Left lung (tissue), 10 donors: ENCODE data around the gene RBPJL. TPM values are rescaled to one million over a fixed set of nuclear protein-coding genes. Genes with fewer than 3 reads are reported as not detected.

Experiments
- ATAC-seq: fragments of 200-7000 bp; cut with Tn5 transposase; one replicate; pipeline ENCODE4 v1.9.1; 2020; ENCODE audit warnings: moderate library complexity
- DNase-seq, 4 donors: peaks; one replicate each; pipeline ENCODE4 v3.0.0-alpha.2; 2013 to 2020
- H3K27ac ChIP-seq, 2 donors: fragments of 200-600 bp; sonication (generic) in 1 of 2; one replicate each; pipeline versions ENCODE4 v1.5.0 to v1.8.0; 2020 to 2021
- H3K27me3 ChIP-seq, 2 donors: fragments of 200-600 bp; sonication (generic) in 1 of 2; one replicate each; pipeline versions ENCODE4 v1.5.0 to v1.8.0; 2020 to 2021
- H3K36me3 ChIP-seq, 2 donors: fragments of 200-600 bp; sonication (generic) in 1 of 2; one replicate each; pipeline versions ENCODE4 v1.5.0 to v1.8.0; 2020 to 2021
- H3K4me1 ChIP-seq, 2 donors: fragments of 200-600 bp; one replicate each; pipeline ENCODE4 v1.8.0; 2021
- H3K4me3 ChIP-seq, 2 donors: fragments of 200-600 bp; sonication (generic) in 1 of 2; one replicate each; pipeline versions ENCODE4 v1.5.0 to v1.8.0; 2020 to 2021; ENCODE audit warnings: mild to moderate bottlenecking in 1 of 2
- H3K9me3 ChIP-seq, 2 donors: fragments of 200-600 bp; sonication (generic) in 1 of 2; one replicate each; pipeline versions ENCODE4 v1.5.0 to v1.8.0; 2020 to 2021
- CTCF ChIP-seq, 2 donors: fragments of 200-600 bp; sonication (generic) in 1 of 2; IDR thresholded peaks; one replicate each; pipeline versions ENCODE4 v1.5.0 to v1.8.0; 2021; ENCODE audit warnings: antibody characterized with exemption in 2 of 2
- intact Hi-C, 2 donors: fragments of 100-400 bp; cut with DNase I; formaldehyde crosslinking; loops; one replicate each; pipeline versions ENCODE4 v1.11.2 to v1.14.2; 2022
- polyA plus RNA-seq, 6 donors: library from polyadenylated mRNA; unstranded; fragments of 120-200 nt; gene quantifications; one replicate each; pipeline ENCODE4 v1.2.1, GENCODE V29; 2013; ENCODE audit not compliant: insufficient read length in 6 of 6
- total RNA-seq, 2 donors: library from RNA; stranded (reverse); fragmentation: NEBNext Ultra II Directional; extraction: Animal tissue kit (Norgen Biotek cat#: 25700); gene quantifications; one replicate each; pipeline ENCODE4 v1.2.1, GENCODE V29; 2021
- donor health status: DM: no; HTN: yes; CAD: no.
- donor health status: DM: no; HTN: no; CAD: no.

RBPJL gene
- total and polyA plus RNA-seq, 8 donors: not detected

- Histone ChIP-seq H3K9me3 (no peaks in the 10 kb centered on the region), H3K27ac (no peak overlapping the region), H3K4me3 (no peak overlapping the region), H3K36me3 (no peaks in the 10 kb centered on the region), H3K4me1 (peaks cover 0 to 14% of the 10 kb centered on the region in 2 donors), H3K27me3 (peaks cover 33 to 75% of the 10 kb centered on the region in 2 donors)
- ATAC-seq: no peak
- DNase-seq: no peak
- TF ChIP-seq CTCF (IDR thresholded peaks at IDR 0.05): no peak
- intact Hi-C loops: no loop called here
Observed at GRCh38 chr20:45307076-45307640, 518 bp downstream of the RBPJL start.

- DNase-seq: peak in 1 of 4 donors; percentile 88
- TF ChIP-seq CTCF (IDR thresholded peaks at IDR 0.05): no peak
- Histone ChIP-seq H3K4me3 (no peak within 1 kb of the TSS), H3K9me3 (no peaks in the 10 kb centered on the region), H3K36me3 (no peaks in the 10 kb centered on the region), H3K27me3 (peaks cover 38 to 75% of the 10 kb centered on the region in 2 donors), H3K27ac (no peak within 1 kb of the TSS), H3K4me1 (peaks cover 0 to 14% of the 10 kb centered on the region in 2 donors)
- intact Hi-C loops: no loop called here
- ATAC-seq: peak; percentile 78
Observed at GRCh38 chr20:45308117-45308778, 1.6 kb downstream of the RBPJL start, which contains the start of gene MATN4. Gene MATN4, minus strand, starts transcription at chr20:45308299. Its CDS starts 2,717 bp downstream, at chr20:45305582.

- Histone ChIP-seq H3K27ac (no peak overlapping the region), H3K9me3 (no peaks in the 10 kb centered on the region), H3K27me3 (peaks cover 34 to 75% of the 10 kb centered on the region in 2 donors), H3K36me3 (no peaks in the 10 kb centered on the region), H3K4me1 (peaks cover 0 to 14% of the 10 kb centered on the region in 2 donors), H3K4me3 (no peak overlapping the region)
- no peak for TF ChIP-seq CTCF (IDR thresholded peaks at IDR 0.05)
- ATAC-seq: no peak
- intact Hi-C loops: no loop called here
- DNase-seq: no peak
Observed at GRCh38 chr20:45309075-45309474, 2.4 kb downstream of the RBPJL start.

GRCh38 chr20:45311589-45312211 lies 5.1 kb downstream of the RBPJL start:
- no peaks in the 10 kb centered on the region for H3K36me3 ChIP-seq
- TF ChIP-seq CTCF (IDR thresholded peaks at IDR 0.05): peak; percentile 84 to 85
- peaks cover 27 to 75% of the 10 kb centered on the region in 2 donors for H3K27me3 ChIP-seq
- no peaks in the 10 kb centered on the region for H3K9me3 ChIP-seq
- no peak overlapping the region for H3K4me3 ChIP-seq
- peak in 3 of 4 donors; percentile 48 to 93 (median 49) for DNase-seq
- peak; percentile 80 for ATAC-seq
- H3K27ac ChIP-seq: no peak overlapping the region
- H3K4me1 ChIP-seq: peaks cover 0 to 10% of the 10 kb centered on the region in 2 donors
- intact Hi-C loops: no loop called here

GRCh38 chr20:45312241-45312640 lies 5.6 kb downstream of the RBPJL start:
- peaks cover 29 to 75% of the 10 kb centered on the region in 2 donors for H3K27me3 ChIP-seq
- H3K4me3 ChIP-seq: no peak overlapping the region
- DNase-seq: no peak
- H3K27ac ChIP-seq: no peak overlapping the region
- peaks cover 0 to 9% of the 10 kb centered on the region in 2 donors for H3K4me1 ChIP-seq
- no peak for ATAC-seq
- intact Hi-C loops: no loop called here
- no peaks in the 10 kb centered on the region for H3K36me3 ChIP-seq
- TF ChIP-seq CTCF (IDR thresholded peaks at IDR 0.05): no peak
- no peaks in the 10 kb centered on the region for H3K9me3 ChIP-seq
